ENCODE measurements around the gene CHP2. TPM values are rescaled to one million over a fixed set of nuclear protein-coding genes. Genes with fewer than 3 reads are reported as not detected.

The CHP2 gene
- total and polyA plus RNA-seq, 9 of the 15 experiments (the other 6 are each of a cell fraction or from before 2014, with no cell fraction given): 0.23 to 1.1 (median 0.80) TPM

DNA sequence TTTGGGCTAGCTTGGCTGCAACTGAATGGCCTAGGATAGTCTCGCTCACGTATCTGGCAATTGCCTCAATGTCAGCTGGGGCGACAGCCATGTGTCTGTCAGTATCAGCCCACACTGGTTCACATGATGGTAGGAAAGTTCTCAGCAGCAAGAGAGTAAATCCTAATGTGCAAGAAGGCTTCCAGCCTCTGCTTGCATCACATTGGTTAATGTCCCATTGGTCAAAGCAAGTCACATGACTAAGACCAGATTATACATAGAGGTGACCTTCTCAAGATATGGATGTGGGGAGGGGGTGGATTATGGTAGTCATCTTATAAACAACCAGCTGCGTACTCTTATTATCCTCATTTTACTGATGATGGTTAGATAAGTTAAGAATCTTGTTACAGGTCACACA is 31.0 kb downstream of the CHP2 start (continued):
- TF ChIP-seq TFE3 (CRISPR knock-in tag; IDR thresholded peaks at IDR 0.05) (peak; percentile 91), CBX8 (IDR thresholded peaks at IDR 0.05; ENCODE audit: borderline replicate concordance, extremely low read depth, low read depth, low read length, poor library complexity, severe bottlenecking) (no peak), THAP7 (CRISPR knock-in tag; IDR thresholded peaks at IDR 0.05) (no peak), POLR2A (conservative IDR thresholded peaks at IDR 0.05) (no peak), SREBF2 (CRISPR knock-in tag; IDR thresholded peaks at IDR 0.05) (no peak), E2F5 (CRISPR knock-in tag; IDR thresholded peaks at IDR 0.05) (no peak), MBD2 (IDR thresholded peaks at IDR 0.05; ENCODE audit: borderline replicate concordance, low read depth) (no peak), ZNF146 (CRISPR knock-in tag; IDR thresholded peaks at IDR 0.05; ENCODE audit: unreplicated experiment) (no peak), TSC22D4 (tag; IDR thresholded peaks at IDR 0.05) (no peak), CREB3 (tag; conservative IDR thresholded peaks at IDR 0.05; ENCODE audit: low read depth) (no peak), CBX2 (IDR thresholded peaks at IDR 0.05; ENCODE audit: insufficient read depth, low read length, poor library complexity, severe bottlenecking) (no peak), ZNF75A (CRISPR knock-in tag; IDR thresholded peaks at IDR 0.05) (no peak), ZNF668 (CRISPR knock-in tag; IDR thresholded peaks at IDR 0.05) (no peak), CREB1 (IDR thresholded peaks at IDR 0.05) (no peak), CREB1 (CRISPR knock-in tag; IDR thresholded peaks at IDR 0.05) (no peak), NFRKB (IDR thresholded peaks at IDR 0.05; ENCODE audit: low read depth) (no peak), HNRNPL (IDR thresholded peaks at IDR 0.05; ENCODE audit: low read depth, low read length) (no peak), CEBPG (CRISPR knock-in tag; IDR thresholded peaks at IDR 0.05) (0 out of 2 replicates have a peak, but pooled peaks have one; percentile 9), CEBPG (tag; conservative IDR thresholded peaks at IDR 0.05 in 1 of 2, IDR thresholded peaks at IDR 0.05 in 1 of 2) (no peak), PTBP1 (IDR thresholded peaks at IDR 0.05; ENCODE audit: low read depth, low read length) (no peak), RAD51 (IDR thresholded peaks at IDR 0.05; ENCODE audit: borderline replicate concordance, low read depth) (peak; percentile 74), DIDO1 (tag; IDR thresholded peaks at IDR 0.05; ENCODE audit: low read depth) (no peak), BRCA1 (IDR thresholded peaks at IDR 0.05) (no peak), BRCA1 (CRISPR knock-in tag; IDR thresholded peaks at IDR 0.05) (no peak), ARHGAP35 (IDR thresholded peaks at IDR 0.05; ENCODE audit: partially characterized antibody) (no peak), ZNF445 (CRISPR knock-in tag; IDR thresholded peaks at IDR 0.05; ENCODE audit: low read depth) (no peak), PURB (CRISPR knock-in tag; IDR thresholded peaks at IDR 0.05; ENCODE audit: low read depth) (no peak)
- TF ChIP-seq, protein P1, sequence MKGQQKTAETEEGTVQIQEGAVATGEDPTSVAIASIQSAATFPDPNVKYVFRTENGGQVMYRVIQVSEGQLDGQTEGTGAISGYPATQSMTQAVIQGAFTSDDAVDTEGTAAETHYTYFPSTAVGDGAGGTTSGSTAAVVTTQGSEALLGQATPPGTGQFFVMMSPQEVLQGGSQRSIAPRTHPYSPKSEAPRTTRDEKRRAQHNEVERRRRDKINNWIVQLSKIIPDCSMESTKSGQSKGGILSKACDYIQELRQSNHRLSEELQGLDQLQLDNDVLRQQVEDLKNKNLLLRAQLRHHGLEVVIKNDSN (CRISPR knock-in tag; IDR thresholded peaks at IDR 0.05): peak; percentile 66

Data from K562 (cell line).